ENCODE data around the gene GRK3.

GRCh38 chr22:25754527-25755202 is 190.2 kb downstream of the GRK3 start:
- TF ChIP-seq CTCF (conservative IDR thresholded peaks at IDR 0.05; ENCODE audit: low read depth, low read length) (no peak), EZH2 (IDR thresholded peaks at IDR 0.05; ENCODE audit: borderline replicate concordance, low read depth, low read length, poor library complexity, severe bottlenecking) (no peak)

All from A673 (cell line).